IMR-90 (cell line): ENCODE results near the gene SLC6A16.

Source experiments
- NFE2L2 ChIP-seq: fragments of 150-350 bp; IDR thresholded peaks from 2 replicates; pipeline ENCODE4 v1.6.1; 2016; ENCODE audit warnings: low read depth, mild to moderate bottlenecking, low read length
- POLR2A ChIP-seq: IDR thresholded peaks from 2 replicates; pipeline ENCODE4 v1.6.1; 2012; ENCODE audit warnings: mild to moderate bottlenecking, low read depth, low read length
- RAD21 ChIP-seq: IDR thresholded peaks from 2 replicates; pipeline ENCODE4 v1.6.1; 2012; ENCODE audit warnings: low read length, improper control_type of control experiment
- RFX5 ChIP-seq: IDR thresholded peaks from 2 replicates; pipeline ENCODE4 v1.8.0; 2012; ENCODE audit warnings: low read depth, mild to moderate bottlenecking, low read length, moderate library complexity
- SMC3 ChIP-seq: fragments of 150-350 bp; IDR thresholded peaks from 2 replicates; pipeline ENCODE4 v1.6.1; 2016; ENCODE audit warnings: low read depth, mild to moderate bottlenecking, antibody characterized with exemption, low read length, moderate library complexity
- TF ChIP-seq, protein P1 (sequence below): conservative IDR thresholded peaks from 2 replicates; pipeline ENCODE4 v1.5.1; 2012; ENCODE audit warnings: mild to moderate bottlenecking, low read depth, low read length, improper control_type of control experiment
- TF ChIP-seq, protein P2 (sequence below): fragments of 150-350 bp; IDR thresholded peaks from 2 replicates; pipeline ENCODE4 v1.6.1; 2016; ENCODE audit warnings: low read depth, mild to moderate bottlenecking, low read length, moderate library complexity, borderline replicate concordance
- TF ChIP-seq, protein P3 (sequence below): fragments of 150-350 bp; IDR thresholded peaks from 2 replicates; pipeline ENCODE4 v1.6.1; 2017; ENCODE audit warnings: mild to moderate bottlenecking, antibody characterized with exemption, low read length, low read depth

DNA sequence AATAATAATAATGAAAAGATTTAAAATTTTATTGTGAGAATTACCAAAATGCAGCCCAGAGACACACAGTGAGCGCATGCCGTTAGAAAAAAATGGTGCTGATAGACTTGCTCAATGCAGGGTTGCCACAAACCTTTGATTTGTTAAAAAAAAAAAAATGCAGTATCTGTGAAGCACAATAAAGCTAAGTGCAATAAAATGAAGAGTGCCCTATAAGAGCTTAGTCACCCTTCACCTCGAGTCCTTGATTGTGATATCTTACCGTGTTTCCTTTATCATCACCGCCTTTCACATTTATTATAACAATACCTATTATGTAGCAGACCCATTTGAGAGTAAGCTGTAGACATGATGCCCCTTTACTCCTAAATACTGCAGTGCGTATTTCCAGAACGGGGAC lies 83.2 kb downstream of the SLC6A16 start:
- TF ChIP-seq, protein P1, sequence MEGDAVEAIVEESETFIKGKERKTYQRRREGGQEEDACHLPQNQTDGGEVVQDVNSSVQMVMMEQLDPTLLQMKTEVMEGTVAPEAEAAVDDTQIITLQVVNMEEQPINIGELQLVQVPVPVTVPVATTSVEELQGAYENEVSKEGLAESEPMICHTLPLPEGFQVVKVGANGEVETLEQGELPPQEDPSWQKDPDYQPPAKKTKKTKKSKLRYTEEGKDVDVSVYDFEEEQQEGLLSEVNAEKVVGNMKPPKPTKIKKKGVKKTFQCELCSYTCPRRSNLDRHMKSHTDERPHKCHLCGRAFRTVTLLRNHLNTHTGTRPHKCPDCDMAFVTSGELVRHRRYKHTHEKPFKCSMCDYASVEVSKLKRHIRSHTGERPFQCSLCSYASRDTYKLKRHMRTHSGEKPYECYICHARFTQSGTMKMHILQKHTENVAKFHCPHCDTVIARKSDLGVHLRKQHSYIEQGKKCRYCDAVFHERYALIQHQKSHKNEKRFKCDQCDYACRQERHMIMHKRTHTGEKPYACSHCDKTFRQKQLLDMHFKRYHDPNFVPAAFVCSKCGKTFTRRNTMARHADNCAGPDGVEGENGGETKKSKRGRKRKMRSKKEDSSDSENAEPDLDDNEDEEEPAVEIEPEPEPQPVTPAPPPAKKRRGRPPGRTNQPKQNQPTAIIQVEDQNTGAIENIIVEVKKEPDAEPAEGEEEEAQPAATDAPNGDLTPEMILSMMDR, result no peak
- TF ChIP-seq POLR2A (no peak), RFX5 (no peak), NFE2L2 (no peak), SMC3 (no peak), RAD21 (no peak)
- TF ChIP-seq, protein P2, sequence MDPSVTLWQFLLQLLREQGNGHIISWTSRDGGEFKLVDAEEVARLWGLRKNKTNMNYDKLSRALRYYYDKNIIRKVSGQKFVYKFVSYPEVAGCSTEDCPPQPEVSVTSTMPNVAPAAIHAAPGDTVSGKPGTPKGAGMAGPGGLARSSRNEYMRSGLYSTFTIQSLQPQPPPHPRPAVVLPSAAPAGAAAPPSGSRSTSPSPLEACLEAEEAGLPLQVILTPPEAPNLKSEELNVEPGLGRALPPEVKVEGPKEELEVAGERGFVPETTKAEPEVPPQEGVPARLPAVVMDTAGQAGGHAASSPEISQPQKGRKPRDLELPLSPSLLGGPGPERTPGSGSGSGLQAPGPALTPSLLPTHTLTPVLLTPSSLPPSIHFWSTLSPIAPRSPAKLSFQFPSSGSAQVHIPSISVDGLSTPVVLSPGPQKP, result no peak
- TF ChIP-seq, protein P3, sequence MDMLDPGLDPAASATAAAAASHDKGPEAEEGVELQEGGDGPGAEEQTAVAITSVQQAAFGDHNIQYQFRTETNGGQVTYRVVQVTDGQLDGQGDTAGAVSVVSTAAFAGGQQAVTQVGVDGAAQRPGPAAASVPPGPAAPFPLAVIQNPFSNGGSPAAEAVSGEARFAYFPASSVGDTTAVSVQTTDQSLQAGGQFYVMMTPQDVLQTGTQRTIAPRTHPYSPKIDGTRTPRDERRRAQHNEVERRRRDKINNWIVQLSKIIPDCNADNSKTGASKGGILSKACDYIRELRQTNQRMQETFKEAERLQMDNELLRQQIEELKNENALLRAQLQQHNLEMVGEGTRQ, result no peak
